Esophagus squamous epithelium (tissue), 4 donors: ENCODE data around the gene IQCE.

Source experiments
- POLR2A ChIP-seq, 4 donors: fragments of 450-650 bp; IDR thresholded peaks; one replicate each; pipeline ENCODE4 v1.6.1; 2017; ENCODE audit warnings: antibody characterized with exemption in 4 of 4, mild to moderate bottlenecking in 4 of 4, moderate library complexity in 3 of 4
- TF ChIP-seq, protein P1 (sequence below), 6 experiments: fragments of 450-650 bp in 4 of 6; fragments of 200-600 bp in 2 of 6; sonication (generic) in 2 of 6; IDR thresholded peaks; one replicate each; pipeline ENCODE4 v1.5.1; 2016 to 2019; ENCODE audit warnings: antibody characterized with exemption in 6 of 6, mild to moderate bottlenecking in 4 of 6, moderate library complexity in 4 of 6

DNA sequence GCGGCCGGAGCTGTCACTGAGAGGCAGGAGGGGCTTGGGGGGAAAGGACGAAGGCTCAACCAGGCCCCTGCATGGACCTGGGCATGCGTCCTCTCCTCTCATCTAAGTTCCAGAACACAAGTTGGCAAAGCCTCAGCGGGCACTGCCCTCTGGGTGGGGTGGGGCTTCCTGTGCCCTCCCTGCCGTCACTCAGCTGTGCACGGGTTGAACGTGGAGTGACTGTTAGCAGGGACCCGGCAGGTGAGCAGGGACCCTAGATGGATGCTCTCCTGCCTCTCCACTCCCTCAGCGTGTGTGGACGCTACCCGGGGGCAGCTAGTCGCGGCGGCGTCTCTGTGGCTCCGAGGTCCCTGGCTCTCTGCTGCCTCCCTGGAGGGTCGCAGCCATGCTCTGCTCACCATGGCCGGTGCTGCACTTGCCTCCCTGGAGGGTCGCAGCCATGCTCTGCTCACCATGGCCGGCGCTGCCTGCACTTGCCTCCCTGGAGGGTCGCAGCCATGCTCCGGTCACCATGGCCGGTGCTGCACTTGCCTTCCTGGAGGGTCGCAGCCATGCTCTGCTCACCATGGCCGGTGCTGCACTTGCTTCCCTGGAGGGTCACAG, 36.6 kb downstream of the IQCE start:
- TF ChIP-seq, protein P1, sequence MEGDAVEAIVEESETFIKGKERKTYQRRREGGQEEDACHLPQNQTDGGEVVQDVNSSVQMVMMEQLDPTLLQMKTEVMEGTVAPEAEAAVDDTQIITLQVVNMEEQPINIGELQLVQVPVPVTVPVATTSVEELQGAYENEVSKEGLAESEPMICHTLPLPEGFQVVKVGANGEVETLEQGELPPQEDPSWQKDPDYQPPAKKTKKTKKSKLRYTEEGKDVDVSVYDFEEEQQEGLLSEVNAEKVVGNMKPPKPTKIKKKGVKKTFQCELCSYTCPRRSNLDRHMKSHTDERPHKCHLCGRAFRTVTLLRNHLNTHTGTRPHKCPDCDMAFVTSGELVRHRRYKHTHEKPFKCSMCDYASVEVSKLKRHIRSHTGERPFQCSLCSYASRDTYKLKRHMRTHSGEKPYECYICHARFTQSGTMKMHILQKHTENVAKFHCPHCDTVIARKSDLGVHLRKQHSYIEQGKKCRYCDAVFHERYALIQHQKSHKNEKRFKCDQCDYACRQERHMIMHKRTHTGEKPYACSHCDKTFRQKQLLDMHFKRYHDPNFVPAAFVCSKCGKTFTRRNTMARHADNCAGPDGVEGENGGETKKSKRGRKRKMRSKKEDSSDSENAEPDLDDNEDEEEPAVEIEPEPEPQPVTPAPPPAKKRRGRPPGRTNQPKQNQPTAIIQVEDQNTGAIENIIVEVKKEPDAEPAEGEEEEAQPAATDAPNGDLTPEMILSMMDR (IDR thresholded peaks at IDR 0.05) = no peak
- TF ChIP-seq POLR2A (IDR thresholded peaks at IDR 0.05) = no peak
